Transverse colon (tissue), 4 donors: Measurements from ENCODE around the gene RRBP1. TPM values are rescaled to one million over a fixed set of nuclear protein-coding genes. Genes with fewer than 3 reads are reported as not detected.

ENCODE experiments used
- DNase-seq: peaks from one replicate; pipeline ENCODE4 v3.0.0-alpha.2; 2019
- H3K27ac ChIP-seq, 4 donors: fragments of 200-600 bp; sonication (generic); 2 replicates each; pipeline ENCODE4 v1.5.1; 2016 to 2018; ENCODE audit warnings: inconsistent platforms in 4 of 4
- H3K27me3 ChIP-seq: fragments of 200-600 bp; sonication (generic); 2 replicates; pipeline ENCODE4 v1.5.1; 2017; ENCODE audit warnings: inconsistent platforms
- H3K36me3 ChIP-seq, 4 donors: fragments of 200-600 bp; sonication (generic); 2 replicates each; pipeline ENCODE4 v1.5.1; 2017 to 2019; ENCODE audit warnings: inconsistent platforms in 4 of 4
- H3K4me1 ChIP-seq, 4 donors: fragments of 200-600 bp; sonication (generic); 2 replicates each; pipeline ENCODE4 v1.5.1; 2017 to 2020; ENCODE audit warnings: inconsistent platforms in 4 of 4
- H3K4me3 ChIP-seq, 4 donors: fragments of 200-600 bp; sonication (generic); 1 replicate in 1 of 4; 2 replicates in 3 of 4; pipeline versions ENCODE4 v1.5.1 to v1.6.1; 2017 to 2019; ENCODE audit warnings: inconsistent platforms in 4 of 4
- H3K9me3 ChIP-seq, 2 donors: fragments of 200-600 bp; sonication (generic); 2 replicates each; pipeline ENCODE4 v1.5.1; 2017 to 2019; ENCODE audit warnings: inconsistent platforms in 2 of 2
- CTCF ChIP-seq, 5 experiments: fragments of 200-600 bp in 3 of 5; fragments of 450-650 bp in 2 of 5; sonication (generic) in 3 of 5; IDR thresholded peaks; 1 replicate in 2 of 5; 2 replicates in 3 of 5; pipeline ENCODE4 v1.5.1; 2016 to 2017; ENCODE audit warnings: antibody characterized with exemption in 5 of 5, inconsistent platforms in 3 of 5, mild to moderate bottlenecking in 2 of 5, moderate library complexity in 1 of 5
- EP300 ChIP-seq: sonication (generic); formaldehyde crosslinking; IDR thresholded peaks from one replicate; pipeline ENCODE4 v1.6.1; 2017; ENCODE audit warnings: antibody characterized with exemption, low read depth
- POLR2A ChIP-seq: fragments of 450-650 bp; IDR thresholded peaks from one replicate; pipeline ENCODE4 v1.6.1; 2016; ENCODE audit warnings: antibody characterized with exemption, mild to moderate bottlenecking, moderate library complexity
- POLR2AphosphoS5 ChIP-seq, 3 donors: sonication (generic); formaldehyde crosslinking; IDR thresholded peaks; one replicate each; pipeline ENCODE4 v1.6.1; 2016; ENCODE audit warnings: antibody characterized with exemption in 3 of 3
- WGBS, 2 donors: methylation state at CpG; one replicate each; pipeline ENCODE4 v1.1.5; 2018; ENCODE audit warnings: low coverage in 1 of 2; 5-methylcytosine and 5-hydroxymethylcytosine counted together
- in situ Hi-C, 4 donors: fragments of 200-750 bp; cut with MboI; loops; one replicate each; pipeline versions ENCODE4 v1.15.0 to v1.15.1; 2017; ENCODE audit warnings: low sequenced_read_pairs in 3 of 4, low pct_ligation_motif_present in 1 of 4, low pct_unique_long_range_greater_than_20kb in 1 of 4
- intact Hi-C: fragments of 100-400 bp; cut with DNase I; formaldehyde crosslinking; loops from one replicate; pipeline ENCODE4 v1.15.1; 2023; ENCODE audit warnings: low total_unique reads
- total RNA-seq, 4 donors: library from RNA; depleted of rRNA; stranded (reverse); fragments of >200 nt; gene quantifications; one replicate each; pipeline ENCODE4 v1.1.0, GENCODE V29; 2016

The RRBP1 gene
- total RNA-seq, 4 donors from 2014 or later, result 219 to 403 (median 288) TPM

GRCh38 chr20:17682889-17683198 is 802 bp upstream of the RRBP1 start:
- Histone ChIP-seq H3K4me3 (peak overlapping the region; percentile 19 to 92 (median 70)), H3K36me3 (no peaks in the 10 kb centered on the region), H3K27ac (peak overlapping the region; percentile 78 to 99 (median 98)), H3K4me1 (peaks cover 11 to 47% (median 39%) of the 10 kb centered on the region in 4 donors), H3K27me3 (no peaks in the 10 kb centered on the region), H3K9me3 (no peaks in the 10 kb centered on the region)
- in situ Hi-C loops (loop anchor here in 2 of 4 donors (10.0 to 25.0 kb wide), 2 partner anchors 204 to 222 kb away; no protein-coding TSS in a partner anchor), intact Hi-C loops (loop anchor here (5.0 kb wide), 1 partner anchor 214 kb away; no protein-coding TSS in a partner anchor)
- 16 to 33% methylated on average over 5 to 10 of the region's 10 CpGs for WGBS, 2 donors
- no peak for TF ChIP-seq POLR2A
- peak in 1 of 5 experiments; percentile 20 for TF ChIP-seq CTCF (IDR thresholded peaks at IDR 0.05)
- no peak for DNase-seq

- TF ChIP-seq POLR2AphosphoS5 (IDR thresholded peaks at IDR 0.05), result no peak
- TF ChIP-seq EP300, result no peak
- no peak for TF ChIP-seq POLR2A
- no peak for TF ChIP-seq CTCF (IDR thresholded peaks at IDR 0.05)
- H3K4me1 ChIP-seq, result peaks cover 11 to 47% (median 39%) of the 10 kb centered on the region in 4 donors
- peak overlapping the region; percentile 97 to 99 (median 99) for H3K27ac ChIP-seq
- intact Hi-C loops (loop anchor here (5.0 kb wide), 1 partner anchor 216 kb away; no protein-coding TSS in a partner anchor), in situ Hi-C loops (loop anchor here in 2 of 4 donors (10.0 to 25.0 kb wide), 2 partner anchors 206 to 223 kb away; no protein-coding TSS in a partner anchor)
- H3K9me3 ChIP-seq, result no peaks in the 10 kb centered on the region
- 1% methylated on average over 39 of the region's 65 CpGs; no CpG with 5 or more reads in 1 of the 2 donors for WGBS, 2 donors
- H3K36me3 ChIP-seq, result no peaks in the 10 kb centered on the region
- no peak for DNase-seq
- H3K4me3 ChIP-seq, result peak overlapping the region; percentile 83 to 92 (median 90)
- H3K27me3 ChIP-seq, result no peaks in the 10 kb centered on the region
These were observed 328 bp downstream of the RRBP1 start for GRCh38 chr20:17681726-17682102.

GRCh38 chr20:17680836-17681725 is 961 bp downstream of the RRBP1 start:
- peaks cover 11 to 48% (median 41%) of the 10 kb centered on the region in 4 donors for H3K4me1 ChIP-seq
- in situ Hi-C loops, result loop anchor here in 2 of 4 donors (10.0 to 25.0 kb wide), 2 partner anchors 206 to 224 kb away; no protein-coding TSS in a partner anchor

More at GRCh38 chr20:17680836-17681725, 961 bp downstream of the RRBP1 start:
- DNase-seq, result peak; percentile 88
- TF ChIP-seq EP300 (no peak), POLR2AphosphoS5 (IDR thresholded peaks at IDR 0.05) (peak in 1 of 3 donors; percentile 3), CTCF (IDR thresholded peaks at IDR 0.05) (peak in 3 of 5 experiments; percentile 43 to 71 (median 67))
- WGBS, 2 donors, result 0% methylated on average over 16 of the region's 110 CpGs; no CpG with 5 or more reads in 1 of the 2 donors
- H3K4me3 ChIP-seq, result peak overlapping the region; percentile 83 to 92 (median 88)
- H3K27ac ChIP-seq, result peak overlapping the region; percentile 97 to 99 (median 99)
- intact Hi-C loops, result loop anchor here (5.0 kb wide), 1 partner anchor 216 kb away; no protein-coding TSS in a partner anchor
- H3K27me3 ChIP-seq, result no peaks in the 10 kb centered on the region
- no peaks in the 10 kb centered on the region for H3K36me3 ChIP-seq
- no peaks in the 10 kb centered on the region for H3K9me3 ChIP-seq
